Right cardiac atrium (tissue), 5 donors: ENCODE measurements around the gene IL1RN. TPM values are rescaled to one million over a fixed set of nuclear protein-coding genes. Genes with fewer than 3 reads are reported as not detected.
A peak's percentile ranks its signal among the peaks of the same experiment; 100 is the strongest.

ENCODE experiments used
- ATAC-seq, 2 donors: fragments of 200-7000 bp; cut with Tn5 transposase; one replicate each; pipeline versions ENCODE4 v1.8.0 to v1.9.1; 2020; ENCODE audit warnings: moderate library complexity in 2 of 2, mild to moderate bottlenecking in 1 of 2
- DNase-seq, 3 donors: peaks; one replicate each; pipeline ENCODE4 v3.0.0-alpha.2; 2020
- H3K27ac ChIP-seq: one replicate; pipeline ENCODE4 v1.5.1; 2013; ENCODE audit warnings: mild to moderate bottlenecking, low read length, control low read depth, moderate library complexity
- H3K27me3 ChIP-seq: one replicate; pipeline ENCODE4 v1.6.1; 2013; ENCODE audit not compliant: control insufficient read depth, insufficient read depth
- H3K4me1 ChIP-seq: one replicate; pipeline ENCODE4 v1.6.1; 2013; ENCODE audit warnings: low read length; ENCODE audit not compliant: control insufficient read depth, insufficient read depth
- H3K4me3 ChIP-seq: one replicate; pipeline ENCODE4 v1.5.1; 2013; ENCODE audit warnings: low read length, control low read depth
- H3K9me3 ChIP-seq: one replicate; pipeline ENCODE4 v1.6.1; 2013; ENCODE audit warnings: low read length; ENCODE audit not compliant: control insufficient read depth
- WGBS: extraction: QIAGEN DNeasy Blood & Tissue Kit; methylation state at CpG from one replicate; pipeline ENCODE4 v1.1.7; 2013; 5-methylcytosine and 5-hydroxymethylcytosine counted together
- intact Hi-C, 4 donors: fragments of 100-400 bp; cut with DNase I; formaldehyde crosslinking; loops; one replicate each; pipeline versions ENCODE4 v1.11.0 to v1.14.0; 2022 to 2023
- polyA plus RNA-seq: library from polyadenylated mRNA; stranded (reverse); fragments of 200-250 nt; gene quantifications from one replicate; pipeline ENCODE4 v1.2.3, GENCODE V29; 2013
- total RNA-seq, 4 donors: library from RNA; stranded (reverse); fragmentation: NEBNext Ultra II Directional; extraction: Animal tissue kit (Norgen Biotek cat#: 25700); gene quantifications; one replicate each; pipeline ENCODE4 v1.2.1, GENCODE V29; 2021
- donor health status: healthy with polysubstance abuse.
- donor health status: DM: no; HTN: yes; CAD: no.
- donor health status: DM: no; HTN: no; CAD: no.
- donor health status: DM: no; HTN: yes; CAD: no; lungs with severe emphysema.
- donor health status: DM: yes; HTN: yes; CAD: no.

The IL1RN gene
- total and polyA plus RNA-seq, 5 donors = 0.45 to 1.1 (median 0.71) TPM

GRCh38 chr2:113132414-113133021, 5.1 kb downstream of the IL1RN start:
- ATAC-seq (no peak), DNase-seq (no peak)
- intact Hi-C loops = loop anchor here in 1 of 4 donors (10.0 kb wide), 1 partner anchor 242 kb away; no protein-coding TSS in a partner anchor
- Histone ChIP-seq H3K27ac (no peak overlapping the region), H3K4me1 (peaks cover 4% of the 10 kb centered on the region), H3K9me3 (no peaks in the 10 kb centered on the region), H3K4me3 (no peak overlapping the region), H3K27me3 (no peaks in the 10 kb centered on the region)
- WGBS = 90% methylated on average over 17 of the region's 17 CpGs

- no peaks in the 10 kb centered on the region for H3K27me3 ChIP-seq
- no peak for ATAC-seq
- no peaks in the 10 kb centered on the region for H3K9me3 ChIP-seq
- intact Hi-C loops = loop anchor here in 1 of 4 donors (10.0 kb wide), 1 partner anchor 241 kb away; no protein-coding TSS in a partner anchor
- 66% methylated on average over 7 of the region's 7 CpGs for WGBS
- no peak overlapping the region for H3K4me3 ChIP-seq
- H3K4me1 ChIP-seq = peaks cover 4% of the 10 kb centered on the region
- DNase-seq = no peak
- H3K27ac ChIP-seq = no peak overlapping the region
Measured at GRCh38 chr2:113133704-113134598, 6.6 kb downstream of the IL1RN start.

- Histone ChIP-seq H3K27ac (no peak overlapping the region), H3K4me3 (no peak overlapping the region), H3K9me3 (no peaks in the 10 kb centered on the region), H3K4me1 (peaks cover 4% of the 10 kb centered on the region), H3K27me3 (no peaks in the 10 kb centered on the region)
- intact Hi-C loops = loop anchor here in 3 of 4 donors (5.0 to 10.0 kb wide), 3 partner anchors 63 to 240 kb away; no protein-coding TSS in a partner anchor
- DNase-seq = no peak
- no peak for ATAC-seq
Measured at GRCh38 chr2:113134717-113135116, 7.3 kb downstream of the IL1RN start.

- Histone ChIP-seq H3K4me1 (peaks cover 4% of the 10 kb centered on the region), H3K4me3 (no peak overlapping the region), H3K9me3 (no peaks in the 10 kb centered on the region), H3K27ac (no peak overlapping the region), H3K27me3 (no peaks in the 10 kb centered on the region)
- DNase-seq = no peak
- WGBS = 79% methylated on average over 1 of the region's 1 CpG
- intact Hi-C loops = loop anchor here in 3 of 4 donors (5.0 to 10.0 kb wide), 3 partner anchors 62 to 239 kb away; no protein-coding TSS in a partner anchor
- ATAC-seq = no peak
Measured at GRCh38 chr2:113135317-113135716, 7.9 kb downstream of the IL1RN start.

- intact Hi-C loops = loop anchor here in 3 of 4 donors (5.0 to 10.0 kb wide), 3 partner anchors 60 to 238 kb away; no protein-coding TSS in a partner anchor
- Histone ChIP-seq H3K9me3 (no peaks in the 10 kb centered on the region), H3K4me3 (no peak overlapping the region), H3K27me3 (no peaks in the 10 kb centered on the region), H3K27ac (no peak overlapping the region), H3K4me1 (peaks cover 4% of the 10 kb centered on the region)
- DNase-seq = no peak
- WGBS = 51% methylated on average over 8 of the region's 8 CpGs
- ATAC-seq = peak in 1 of 2 donors; percentile 42
Measured at GRCh38 chr2:113136828-113137775, 9.7 kb downstream of the IL1RN start.

- ATAC-seq (no peak), DNase-seq (no peak)
- Histone ChIP-seq H3K4me3 (no peak overlapping the region), H3K27me3 (no peaks in the 10 kb centered on the region), H3K27ac (no peak overlapping the region), H3K4me1 (peaks cover 4% of the 10 kb centered on the region), H3K9me3 (no peaks in the 10 kb centered on the region)
- intact Hi-C loops = loop anchor here in 3 of 4 donors (5.0 to 10.0 kb wide), 3 partner anchors 59 to 237 kb away; no protein-coding TSS in a partner anchor
- 100% methylated on average over 1 of the region's 1 CpG for WGBS
Measured at GRCh38 chr2:113137827-113138226, 10.4 kb downstream of the IL1RN start.

GRCh38 chr2:113138428-113139322, 11.3 kb downstream of the IL1RN start:
- intact Hi-C loops = loop anchor here in 3 of 4 donors (5.0 to 10.0 kb wide), 3 partner anchors 59 to 236 kb away; no protein-coding TSS in a partner anchor
- H3K4me1 ChIP-seq = peaks cover 4% of the 10 kb centered on the region
- H3K27me3 ChIP-seq = no peaks in the 10 kb centered on the region
- WGBS = 35% methylated on average over 13 of the region's 13 CpGs
- no peaks in the 10 kb centered on the region for H3K9me3 ChIP-seq
- no peak for DNase-seq
- no peak overlapping the region for H3K4me3 ChIP-seq
- peak; percentile 59 to 61 for ATAC-seq
- no peak overlapping the region for H3K27ac ChIP-seq

- no peak for ATAC-seq
Measured at GRCh38 chr2:113141451-113141850, 14.1 kb downstream of the IL1RN start.

GRCh38 chr2:113142290-113142689, 14.9 kb downstream of the IL1RN start:
- H3K9me3 ChIP-seq = no peaks in the 10 kb centered on the region
- no peaks in the 10 kb centered on the region for H3K4me1 ChIP-seq
- intact Hi-C loops = no loop called here
- no peak for ATAC-seq
- WGBS = 91% methylated on average over 2 of the region's 2 CpGs
- no peak overlapping the region for H3K27ac ChIP-seq
- DNase-seq = no peak
- no peak overlapping the region for H3K4me3 ChIP-seq
- H3K27me3 ChIP-seq = no peaks in the 10 kb centered on the region

More at GRCh38 chr2:113141451-113141850, 14.1 kb downstream of the IL1RN start:
- no peaks in the 10 kb centered on the region for H3K27me3 ChIP-seq
- H3K9me3 ChIP-seq = no peaks in the 10 kb centered on the region
- H3K27ac ChIP-seq = no peak overlapping the region
- H3K4me1 ChIP-seq = no peaks in the 10 kb centered on the region
- no peak for DNase-seq
- intact Hi-C loops = loop anchor here in 1 of 4 donors (2.0 kb wide), 1 partner anchor 59 kb away; no protein-coding TSS in a partner anchor
- no peak overlapping the region for H3K4me3 ChIP-seq
- WGBS = 80% methylated on average over 6 of the region's 6 CpGs
